ENCODE data around the gene SOWAHB.

- no peak for TF ChIP-seq CTCF (conservative IDR thresholded peaks at IDR 0.05 in 1 of 2, IDR thresholded peaks at IDR 0.05 in 1 of 2; ENCODE audit: low read depth in 1 of 2, low read length in 2 of 2)
- no peak for TF ChIP-seq EZH2 (IDR thresholded peaks at IDR 0.05; ENCODE audit: low read length, missing control alignments)
These were observed 45.2 kb upstream of the SOWAHB start for GRCh38 chr4:76943129-76943620.
